ENCODE measurements around the gene PRSS50. TPM values are rescaled to one million over a fixed set of nuclear protein-coding genes. Genes with fewer than 3 reads are reported as not detected.
A peak's percentile ranks its signal among the peaks of the same experiment; 100 is the strongest.
"Not testable (repeated sequence)": the region's sequence is repeated elsewhere in the genome, so short reads cannot be mapped to it uniquely, and the experiment has no call there.

The PRSS50 gene
- total RNA-seq, 2 donors from 2014 or later, result 1.2 to 4.4 TPM

GRCh38 chr3:46746711-46747110, 29.0 kb upstream of the PRSS50 start:
- DNase-seq, result no peak
- H3K4me1 ChIP-seq (ENCODE audit: control insufficient read depth, insufficient read depth, low read length), result no peaks in the 10 kb centered on the region
- no peak overlapping the region for H3K4me3 Mint-ChIP-seq
- no peak overlapping the region for H3K4me3 ChIP-seq (ENCODE audit: low read length)
- no peak for TF ChIP-seq CTCF (conservative IDR thresholded peaks at IDR 0.05)
- no peaks in the 10 kb centered on the region for H3K36me3 ChIP-seq (ENCODE audit: control insufficient read depth, insufficient read depth, low read length)
- no peaks in the 10 kb centered on the region for H3K4me1 Mint-ChIP-seq
- H3K9me3 ChIP-seq (ENCODE audit: control insufficient read depth, low read length), result no peaks in the 10 kb centered on the region
- H3K36me3 Mint-ChIP-seq (ENCODE audit: low read depth), result no peaks in the 10 kb centered on the region
- peaks cover 4% of the 10 kb centered on the region for H3K27me3 Mint-ChIP-seq (ENCODE audit: insufficient read depth)
- no peak overlapping the region for H3K27ac ChIP-seq (ENCODE audit: low read depth, low read length)
- H3K9me3 Mint-ChIP-seq, result no peaks in the 10 kb centered on the region
- H3K27me3 ChIP-seq (ENCODE audit: control insufficient read depth, insufficient read depth, low read length, poor library complexity, severe bottlenecking), result no peaks in the 10 kb centered on the region
- no peak overlapping the region for H3K9ac ChIP-seq (ENCODE audit: extremely low read depth, low read length, poor library complexity, severe bottlenecking)
- no peak overlapping the region for H3K27ac Mint-ChIP-seq

GRCh38 chr3:46742992-46743585, 25.4 kb upstream of the PRSS50 start:
- Histone ChIP-seq H3K9me3 (ENCODE audit: control insufficient read depth, low read length) (no peaks in the 10 kb centered on the region), H3K27ac (ENCODE audit: low read depth, low read length) (no peak overlapping the region), H3K9ac (ENCODE audit: extremely low read depth, low read length, poor library complexity, severe bottlenecking) (no peak overlapping the region), H3K4me3 (ENCODE audit: low read length) (no peak overlapping the region), H3K27me3 (ENCODE audit: control insufficient read depth, insufficient read depth, low read length, poor library complexity, severe bottlenecking) (no peaks in the 10 kb centered on the region), H3K4me1 (ENCODE audit: control insufficient read depth, insufficient read depth, low read length) (no peaks in the 10 kb centered on the region), H3K36me3 (ENCODE audit: control insufficient read depth, insufficient read depth, low read length) (no peaks in the 10 kb centered on the region)
- Mint-ChIP-seq H3K27me3 (ENCODE audit: insufficient read depth) (no peaks in the 10 kb centered on the region), H3K4me1 (no peaks in the 10 kb centered on the region), H3K4me3 (no peak overlapping the region), H3K27ac (no peak overlapping the region), H3K36me3 (ENCODE audit: low read depth) (no peaks in the 10 kb centered on the region), H3K9me3 (no peaks in the 10 kb centered on the region)
- TF ChIP-seq CTCF (conservative IDR thresholded peaks at IDR 0.05), result no peak
- WGBS, 2 experiments (ENCODE audit: insufficient coverage in 1 of 2, insufficient read length in 1 of 2), result 85 to 96% methylated on average over 4 to 12 of the region's 12 CpGs
- peak; percentile 79 for DNase-seq

- H3K36me3 Mint-ChIP-seq (ENCODE audit: low read depth); H3K4me1 ChIP-seq (ENCODE audit: control insufficient read depth, insufficient read depth, low read length); H3K36me3 ChIP-seq (ENCODE audit: control insufficient read depth, insufficient read depth, low read length); H3K4me1 Mint-ChIP-seq; H3K4me3 Mint-ChIP-seq; DNase-seq; H3K27ac Mint-ChIP-seq; H3K4me3 ChIP-seq (ENCODE audit: low read length); H3K9me3 Mint-ChIP-seq; H3K9me3 ChIP-seq (ENCODE audit: control insufficient read depth, low read length); H3K9ac ChIP-seq (ENCODE audit: extremely low read depth, low read length, poor library complexity, severe bottlenecking); H3K27ac ChIP-seq (ENCODE audit: low read depth, low read length); H3K27me3 ChIP-seq (ENCODE audit: control insufficient read depth, insufficient read depth, low read length, poor library complexity, severe bottlenecking); H3K27me3 Mint-ChIP-seq (ENCODE audit: insufficient read depth): not testable (repeated sequence)
- 83 to 91% methylated on average over 1 to 3 of the region's 3 CpGs for WGBS, 2 experiments (ENCODE audit: insufficient coverage in 1 of 2, insufficient read length in 1 of 2)
These were observed 21.9 kb upstream of the PRSS50 start for GRCh38 chr3:46739565-46739964.

- Histone ChIP-seq H3K4me1 (ENCODE audit: control insufficient read depth, insufficient read depth, low read length) (no peaks in the 10 kb centered on the region), H3K4me3 (ENCODE audit: low read length) (no peak overlapping the region), H3K27me3 (ENCODE audit: control insufficient read depth, insufficient read depth, low read length, poor library complexity, severe bottlenecking) (no peaks in the 10 kb centered on the region), H3K27ac (ENCODE audit: low read depth, low read length) (no peak overlapping the region), H3K9me3 (ENCODE audit: control insufficient read depth, low read length) (no peaks in the 10 kb centered on the region), H3K9ac (ENCODE audit: extremely low read depth, low read length, poor library complexity, severe bottlenecking) (no peak overlapping the region), H3K36me3 (ENCODE audit: control insufficient read depth, insufficient read depth, low read length) (no peaks in the 10 kb centered on the region)
- no peaks in the 10 kb centered on the region for H3K36me3 Mint-ChIP-seq (ENCODE audit: low read depth)
- no peak for TF ChIP-seq CTCF (conservative IDR thresholded peaks at IDR 0.05)
- no peaks in the 10 kb centered on the region for H3K9me3 Mint-ChIP-seq
- H3K27me3 Mint-ChIP-seq (ENCODE audit: insufficient read depth), result no peaks in the 10 kb centered on the region
- WGBS, 2 experiments (ENCODE audit: insufficient coverage in 1 of 2, insufficient read length in 1 of 2), result 83 to 91% methylated on average over 4 of the region's 4 CpGs
- H3K4me1 Mint-ChIP-seq, result no peaks in the 10 kb centered on the region
- no peak overlapping the region for H3K4me3 Mint-ChIP-seq
- DNase-seq, result no peak
- no peak overlapping the region for H3K27ac Mint-ChIP-seq
These were observed 19.7 kb upstream of the PRSS50 start for GRCh38 chr3:46737329-46737731.

All from endodermal cell (in vitro differentiated cells).